Choroid plexus epithelial cell (primary cell): ENCODE measurements around the gene THSD7B.
"Not testable (repeated sequence)": the region's sequence is repeated elsewhere in the genome, so short reads cannot be mapped to it uniquely, and the experiment has no call there.

Experiments used
- DNase-seq: peaks from one replicate; pipeline ENCODE4 v3.0.0-alpha.2; 2010; ENCODE audit warnings: low read depth
- H3K4me3 ChIP-seq: 2 replicates; pipeline ENCODE4 v1.5.1; 2011; ENCODE audit warnings: low read depth, mild to moderate bottlenecking, control low read depth, low read length, moderate library complexity
- TF ChIP-seq, protein P1 (sequence below): conservative IDR thresholded peaks from 2 replicates; pipeline ENCODE4 v1.5.1; 2011; ENCODE audit warnings: low read depth, mild to moderate bottlenecking, control low read depth, inconsistent platforms, low read length, moderate library complexity

Gene THSD7B

DNA sequence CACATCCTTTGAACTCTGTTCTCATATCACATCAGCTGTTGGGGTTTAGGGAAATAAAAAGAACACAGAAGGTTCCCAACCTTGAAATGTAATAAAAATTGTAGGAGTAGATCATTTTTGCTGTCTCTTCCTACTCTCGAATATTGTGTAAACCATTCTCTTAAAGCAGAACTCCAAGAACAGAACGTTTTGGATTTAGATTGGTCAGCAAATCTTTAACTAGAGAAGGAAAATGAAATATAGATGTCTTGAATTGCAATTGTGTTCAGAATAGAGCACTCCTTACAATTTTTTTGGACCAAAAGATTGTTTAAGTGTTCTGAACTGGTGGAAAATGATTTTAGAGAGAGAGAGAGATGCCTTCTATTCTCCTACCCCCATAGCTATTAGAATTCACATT lies 23.9 kb upstream of the THSD7B start:
- no peak overlapping the region for H3K4me3 ChIP-seq
- DNase-seq: no peak
- TF ChIP-seq, protein P1, sequence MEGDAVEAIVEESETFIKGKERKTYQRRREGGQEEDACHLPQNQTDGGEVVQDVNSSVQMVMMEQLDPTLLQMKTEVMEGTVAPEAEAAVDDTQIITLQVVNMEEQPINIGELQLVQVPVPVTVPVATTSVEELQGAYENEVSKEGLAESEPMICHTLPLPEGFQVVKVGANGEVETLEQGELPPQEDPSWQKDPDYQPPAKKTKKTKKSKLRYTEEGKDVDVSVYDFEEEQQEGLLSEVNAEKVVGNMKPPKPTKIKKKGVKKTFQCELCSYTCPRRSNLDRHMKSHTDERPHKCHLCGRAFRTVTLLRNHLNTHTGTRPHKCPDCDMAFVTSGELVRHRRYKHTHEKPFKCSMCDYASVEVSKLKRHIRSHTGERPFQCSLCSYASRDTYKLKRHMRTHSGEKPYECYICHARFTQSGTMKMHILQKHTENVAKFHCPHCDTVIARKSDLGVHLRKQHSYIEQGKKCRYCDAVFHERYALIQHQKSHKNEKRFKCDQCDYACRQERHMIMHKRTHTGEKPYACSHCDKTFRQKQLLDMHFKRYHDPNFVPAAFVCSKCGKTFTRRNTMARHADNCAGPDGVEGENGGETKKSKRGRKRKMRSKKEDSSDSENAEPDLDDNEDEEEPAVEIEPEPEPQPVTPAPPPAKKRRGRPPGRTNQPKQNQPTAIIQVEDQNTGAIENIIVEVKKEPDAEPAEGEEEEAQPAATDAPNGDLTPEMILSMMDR: no peak

GRCh38 chr2:136750065-136750464 lies 15.3 kb upstream of the THSD7B start:
- DNase-seq: no peak
- TF ChIP-seq, protein P1: no peak

GRCh38 chr2:136751406-136751805 lies 13.9 kb upstream of the THSD7B start:
- TF ChIP-seq, protein P1: no peak
- no peak overlapping the region for H3K4me3 ChIP-seq
- no peak for DNase-seq

More at GRCh38 chr2:136750065-136750464, 15.3 kb upstream of the THSD7B start:
- H3K4me3 ChIP-seq: no peak overlapping the region

GRCh38 chr2:136758504-136758903 lies 6.8 kb upstream of the THSD7B start:
- not testable (repeated sequence) for H3K4me3 ChIP-seq, DNase-seq

DNA sequence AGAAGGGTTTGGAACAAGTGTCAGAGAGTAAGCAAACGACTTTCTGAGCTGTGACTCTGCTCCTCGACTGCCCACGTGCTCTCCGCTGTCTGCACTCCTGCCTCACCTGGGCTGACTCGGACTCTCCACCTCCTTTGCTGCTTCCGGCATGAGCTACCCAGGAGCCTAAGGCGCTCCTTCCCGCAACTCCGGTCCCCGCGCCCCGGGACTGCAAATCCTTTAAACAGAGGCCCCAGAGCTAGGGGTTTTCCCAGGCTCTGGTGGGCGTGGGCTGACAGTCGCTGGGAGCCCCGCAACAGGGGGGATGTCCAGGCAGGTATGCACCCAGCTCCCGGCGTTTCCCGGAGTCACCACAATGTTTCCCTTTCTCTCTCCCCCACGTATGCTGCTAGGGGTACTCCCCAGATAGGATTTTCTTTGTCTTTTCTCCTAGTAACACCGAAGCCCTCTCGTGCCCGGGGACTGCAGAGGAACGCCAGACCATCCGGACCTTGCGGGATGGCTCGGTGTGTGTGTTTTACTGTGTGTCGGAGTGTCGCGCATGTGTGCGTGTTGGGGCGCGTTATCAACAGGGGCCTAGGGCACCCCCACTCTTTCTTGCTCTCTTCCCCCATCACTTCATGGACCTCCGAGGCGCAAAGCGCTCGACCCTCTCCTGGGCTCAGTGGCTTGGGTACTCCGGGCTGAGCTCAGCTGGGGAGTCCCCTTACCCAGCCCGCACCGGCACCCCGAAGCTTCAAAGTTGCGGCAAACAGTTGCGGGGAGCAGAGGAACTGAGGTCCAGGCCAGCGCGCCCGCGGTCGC lies 691 bp upstream of the THSD7B start:
- TF ChIP-seq, protein P1: no peak
- H3K4me3 ChIP-seq: no peak overlapping the region

DNA sequence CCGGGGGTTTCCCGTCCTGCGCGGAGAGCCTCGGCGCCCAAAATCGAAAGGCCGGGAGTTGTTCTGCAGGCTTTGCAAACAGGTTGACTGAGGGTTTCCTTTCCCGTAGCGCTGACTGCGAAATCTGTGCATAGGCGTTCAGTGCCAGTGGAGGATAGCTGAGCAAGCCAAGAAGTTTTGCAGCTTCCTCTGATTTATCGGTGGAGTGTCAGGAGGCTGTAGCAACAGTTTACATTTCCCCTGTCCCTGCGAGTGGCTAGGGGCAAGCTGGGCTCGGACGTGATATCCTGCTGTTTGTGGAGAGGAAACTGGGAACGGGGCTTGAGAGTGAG lies 694 bp downstream of the THSD7B start:
- no peak overlapping the region for H3K4me3 ChIP-seq
- no peak for DNase-seq
- TF ChIP-seq, protein P1: no peak

More for the DNA sequence above, 691 bp upstream of the THSD7B start:
- no peak for DNase-seq

DNA sequence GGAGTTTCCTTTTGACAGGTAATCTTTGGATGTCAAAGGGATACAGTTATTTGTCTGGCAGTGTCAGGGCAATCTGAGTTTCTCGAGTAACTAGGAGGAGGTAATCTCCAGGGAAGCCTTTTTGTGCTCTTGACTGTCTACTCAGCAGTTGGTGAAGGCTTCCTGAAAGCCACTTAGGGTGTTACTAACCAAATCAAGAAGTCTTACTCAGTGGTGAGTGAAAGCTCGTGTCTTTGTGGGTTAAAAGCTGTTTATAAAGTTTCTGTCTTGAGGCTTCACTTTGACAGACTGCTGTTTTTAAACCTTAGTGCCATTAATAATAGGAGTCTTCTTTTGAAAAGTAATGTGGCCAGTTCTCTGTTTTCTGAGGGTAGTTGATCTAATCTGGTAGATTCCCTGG lies 1.7 kb downstream of the THSD7B start:
- TF ChIP-seq, protein P1: no peak
- H3K4me3 ChIP-seq: no peak overlapping the region
- DNase-seq: no peak
